ENCODE measurements around the gene PCDHB5.
"Not testable (repeated sequence)": the region's sequence is repeated elsewhere in the genome, so short reads cannot be mapped to it uniquely, and the experiment has no call there.

GRCh38 chr5:141157356-141157755 lies 22.4 kb downstream of the PCDHB5 start:
- TF ChIP-seq ZNF274 (IDR thresholded peaks at IDR 0.05; ENCODE audit: low read length); ZNF274 (tag by site-specific recombination; IDR thresholded peaks at IDR 0.05; ENCODE audit: borderline replicate concordance); CTCF (tag by site-specific recombination; IDR thresholded peaks at IDR 0.05); ZBTB7A (tag by site-specific recombination; IDR thresholded peaks at IDR 0.05; ENCODE audit: low read depth); SCRT2 (tag by site-specific recombination; IDR thresholded peaks at IDR 0.05); ZNF302 (tag by site-specific recombination; IDR thresholded peaks at IDR 0.05; ENCODE audit: low read depth): not testable (repeated sequence)

Measured in HEK293 (cell line).